CD4-positive, alpha-beta T cell treated with Interleukin-15 for 1 hour (primary cell): Measurements from ENCODE around the gene CDRT15L2.
"Not testable (repeated sequence)": the region's sequence is repeated elsewhere in the genome, so short reads cannot be mapped to it uniquely, and the experiment has no call there.

Experiments used
- DNase-seq: peaks from one replicate; pipeline ENCODE4 v3.0.0-alpha.2; 2020

The CDRT15L2 gene

DNA sequence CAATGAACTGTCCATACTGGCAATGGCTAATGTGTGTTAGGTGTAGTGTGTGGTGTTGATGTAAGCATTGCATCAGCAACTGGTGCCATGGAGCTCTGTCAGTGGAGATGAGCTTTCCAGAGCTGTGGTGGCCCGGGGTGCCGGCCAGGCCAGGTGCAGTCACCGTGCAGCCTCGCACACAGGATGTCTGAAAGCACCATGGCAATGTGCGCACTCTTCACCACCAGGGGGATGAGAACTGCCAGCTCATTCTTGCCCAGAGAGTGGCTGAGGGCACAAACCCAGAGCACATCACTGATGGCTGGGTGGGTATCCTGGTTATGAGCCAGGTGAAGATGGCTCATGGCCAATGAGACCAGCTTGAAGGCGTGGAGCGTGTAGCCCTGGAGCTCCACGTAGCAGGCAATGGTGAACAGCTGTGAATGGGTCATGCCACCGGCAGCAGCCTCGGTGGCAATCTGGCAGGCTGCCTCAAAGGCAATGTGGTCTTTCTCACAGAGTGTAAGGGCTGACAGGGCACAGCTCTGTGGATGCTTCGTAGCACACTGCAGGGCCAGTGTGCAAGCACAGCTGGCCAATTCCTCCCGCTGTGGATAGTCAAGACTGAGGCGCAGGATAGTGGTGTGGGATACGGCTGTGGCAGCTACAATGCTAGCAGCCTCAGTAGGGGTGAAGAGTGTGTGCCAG is 4.5 kb downstream of the CDRT15L2 start:
- DNase-seq: not testable (repeated sequence)

- DNase-seq: not testable (repeated sequence)
These were observed 9.4 kb downstream of the CDRT15L2 start for GRCh38 chr17:20588744-20589453.

DNA sequence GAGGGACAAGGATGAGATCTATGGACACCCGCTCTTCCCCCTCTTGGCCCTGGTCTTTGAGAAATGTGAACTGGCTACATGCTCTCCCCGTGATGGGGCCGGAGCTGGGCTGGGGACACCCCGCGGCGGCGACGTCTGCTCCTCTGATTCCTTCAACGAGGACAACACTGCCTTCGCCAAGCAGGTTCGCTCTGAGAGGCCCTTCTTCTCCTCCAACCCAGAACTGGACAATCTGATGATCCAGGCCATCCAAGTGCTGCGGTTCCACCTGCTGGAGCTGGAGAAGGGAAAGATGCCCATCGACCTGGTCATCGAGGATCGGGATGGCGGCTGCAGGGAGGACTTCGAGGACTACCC is 9.9 kb downstream of the CDRT15L2 start:
- DNase-seq: not testable (repeated sequence)

DNA sequence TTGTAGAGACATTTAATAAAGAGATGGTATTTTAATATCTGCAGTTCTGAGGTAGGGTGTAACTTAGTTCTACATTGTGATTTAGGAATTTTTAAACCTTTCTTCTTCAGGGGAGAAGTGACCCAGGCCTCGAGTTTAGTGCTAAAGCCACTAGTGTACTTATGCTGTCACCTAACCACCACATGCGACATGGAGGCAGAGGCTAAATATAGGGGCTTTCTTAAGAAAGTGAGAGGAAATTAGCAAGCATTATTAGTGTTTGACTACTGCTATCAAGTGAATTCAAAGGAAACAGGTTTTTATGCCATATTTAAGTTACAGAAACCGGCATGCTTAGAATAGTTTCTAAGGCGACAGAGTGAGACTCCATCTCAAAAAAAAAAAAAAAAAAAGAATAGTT is 11.5 kb downstream of the CDRT15L2 start:
- DNase-seq: not testable (repeated sequence)

GRCh38 chr17:20605568-20605967 is 26.0 kb downstream of the CDRT15L2 start:
- not testable (repeated sequence) for DNase-seq

DNA sequence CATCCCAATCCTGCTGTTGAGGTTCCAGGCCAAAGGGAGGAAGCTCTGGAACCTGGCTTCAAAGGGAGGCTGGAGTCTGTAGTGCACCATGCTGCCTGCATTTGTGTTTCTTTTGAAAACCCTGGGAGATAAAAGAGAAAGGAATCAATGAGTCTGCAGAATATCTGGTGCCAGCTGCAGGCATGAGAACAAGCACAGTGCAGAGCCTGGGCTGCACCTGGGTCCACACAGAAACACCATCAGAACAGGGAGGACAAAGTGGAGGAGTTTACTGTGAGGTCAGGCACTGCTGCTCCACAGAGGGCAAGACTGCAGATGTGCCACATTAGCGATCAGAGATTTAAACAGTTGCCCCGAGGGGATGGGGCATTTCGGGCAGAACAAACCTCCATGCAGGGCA is 30.0 kb downstream of the CDRT15L2 start:
- not testable (repeated sequence) for DNase-seq

DNA sequence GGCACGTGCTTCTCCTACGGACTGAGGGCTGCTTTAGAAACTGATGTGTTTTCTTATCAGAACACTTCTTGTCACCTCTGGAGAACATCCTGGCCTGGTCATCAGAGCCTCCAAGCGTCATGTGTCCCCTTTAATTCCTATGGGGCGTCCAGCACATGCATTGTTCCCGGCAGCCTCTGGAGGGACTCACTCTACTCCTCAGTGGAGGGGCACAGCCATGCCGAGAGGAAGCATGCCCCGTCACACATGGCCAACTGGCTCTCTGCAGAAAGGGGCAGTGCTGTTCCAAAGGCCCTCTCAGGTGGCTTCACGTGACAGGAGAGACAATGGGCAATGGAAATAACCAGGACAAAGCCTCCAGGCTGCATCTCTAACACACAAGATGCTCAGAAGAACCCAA is 31.8 kb downstream of the CDRT15L2 start:
- no peak for DNase-seq

DNA sequence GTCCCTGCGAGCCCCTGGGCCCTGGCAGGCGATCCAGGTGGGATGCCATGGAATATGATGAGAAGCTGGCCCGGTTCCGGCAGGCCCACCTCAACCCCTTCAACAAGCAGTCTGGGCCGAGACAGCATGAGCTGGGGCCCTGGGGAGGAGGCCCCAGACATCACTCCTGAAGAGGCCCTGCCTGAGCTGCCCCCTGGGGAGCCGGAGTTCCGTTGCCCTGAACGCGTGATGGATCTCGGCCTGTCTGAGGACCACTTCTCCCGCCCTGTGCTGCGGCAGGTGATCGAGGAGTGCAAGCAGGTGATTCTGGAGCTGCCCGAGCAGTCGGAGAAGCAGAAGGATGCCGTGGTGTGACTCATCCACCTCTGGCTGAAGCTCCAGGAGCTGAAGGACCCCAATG is 33.1 kb downstream of the CDRT15L2 start:
- DNase-seq: no peak

- no peak for DNase-seq
These were observed 33.7 kb downstream of the CDRT15L2 start for GRCh38 chr17:20613248-20613647.

- DNase-seq: no peak
These were observed 34.4 kb downstream of the CDRT15L2 start for GRCh38 chr17:20613905-20614304.

DNA sequence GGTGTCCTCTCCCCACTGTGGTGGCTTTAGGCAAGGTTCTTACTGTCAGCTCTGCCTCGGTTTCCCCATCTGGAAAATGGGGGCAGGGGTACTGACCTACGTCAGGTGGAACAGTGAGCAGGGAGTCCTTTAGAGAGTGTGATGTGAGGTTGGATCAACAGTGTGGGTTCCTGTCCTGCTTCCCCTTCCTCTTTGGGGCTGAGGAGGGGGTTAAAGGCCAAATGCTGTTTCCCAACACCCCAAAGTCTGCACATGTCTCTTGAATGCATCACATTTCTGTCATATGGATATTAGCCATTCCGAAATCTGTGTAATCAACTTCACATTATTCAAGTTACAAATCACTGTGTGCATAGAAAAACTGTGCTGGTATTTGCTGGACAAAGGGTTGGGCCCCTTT is 35.9 kb downstream of the CDRT15L2 start:
- not testable (repeated sequence) for DNase-seq
